G401.6 (cell line): ENCODE measurements around the gene TTC17.
"Not testable (repeated sequence)": the region's sequence is repeated elsewhere in the genome, so short reads cannot be mapped to it uniquely, and the experiment has no call there.

ENCODE experiments used
- FAIRE-seq: peaks from 2 replicates; lab custom pipeline; 2012; peaks lifted over from hg19 to GRCh38; lab: Jason Lieb, UNC

Gene TTC17

GRCh38 chr11:43392713-43393112 lies 34.0 kb downstream of the TTC17 start:
- FAIRE-seq, result no peak

DNA sequence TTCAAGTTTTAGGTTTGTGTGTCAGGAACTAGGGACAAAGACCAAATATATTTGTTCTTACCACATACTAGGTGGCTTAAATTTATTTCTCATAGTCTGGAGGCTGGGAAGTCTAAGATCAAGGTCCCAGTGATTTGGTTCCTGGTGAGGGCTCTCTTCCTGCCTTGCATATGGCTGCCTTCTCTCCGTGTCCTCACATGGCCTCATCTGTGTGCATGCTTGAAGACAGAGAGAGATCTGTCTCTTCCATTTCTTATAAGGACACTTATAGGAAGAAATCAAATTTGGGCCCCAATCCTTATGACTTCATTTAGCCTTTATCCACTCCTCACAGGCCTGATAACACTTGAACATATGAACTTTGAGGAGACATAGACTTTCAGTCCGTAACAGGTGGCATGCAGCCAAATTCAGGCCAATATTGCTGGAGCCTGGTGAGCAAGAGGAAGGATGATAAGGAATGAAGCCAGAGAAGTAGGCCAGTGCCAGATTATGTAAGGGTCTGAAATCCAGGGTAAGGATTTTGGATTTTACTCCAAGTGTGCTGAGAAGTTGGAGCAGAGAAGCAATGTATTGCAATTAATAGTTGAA lies 35.1 kb downstream of the TTC17 start:
- no peak for FAIRE-seq

DNA sequence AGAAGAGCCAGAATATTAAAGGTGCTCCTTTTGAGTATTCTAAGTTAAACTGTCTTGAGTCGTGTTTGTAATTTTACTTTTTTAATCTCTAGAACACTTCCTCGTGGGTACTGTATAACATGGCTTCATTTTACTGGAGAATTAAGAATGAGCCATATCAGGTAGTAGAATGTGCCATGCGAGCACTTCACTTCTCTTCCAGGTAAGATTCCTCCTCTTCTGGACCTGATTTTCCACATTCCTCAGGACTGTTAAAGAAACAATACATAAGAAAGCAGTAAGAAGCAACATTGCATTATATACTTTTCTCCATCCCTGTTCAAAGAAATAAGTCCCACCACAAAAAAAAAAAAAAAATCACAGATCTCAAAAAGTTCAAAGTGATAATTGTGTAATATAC lies 37.9 kb downstream of the TTC17 start:
- FAIRE-seq, result no peak

GRCh38 chr11:43397251-43397650 lies 38.5 kb downstream of the TTC17 start:
- no peak for FAIRE-seq

GRCh38 chr11:43399983-43400630 lies 41.4 kb downstream of the TTC17 start:
- FAIRE-seq, result no peak

DNA sequence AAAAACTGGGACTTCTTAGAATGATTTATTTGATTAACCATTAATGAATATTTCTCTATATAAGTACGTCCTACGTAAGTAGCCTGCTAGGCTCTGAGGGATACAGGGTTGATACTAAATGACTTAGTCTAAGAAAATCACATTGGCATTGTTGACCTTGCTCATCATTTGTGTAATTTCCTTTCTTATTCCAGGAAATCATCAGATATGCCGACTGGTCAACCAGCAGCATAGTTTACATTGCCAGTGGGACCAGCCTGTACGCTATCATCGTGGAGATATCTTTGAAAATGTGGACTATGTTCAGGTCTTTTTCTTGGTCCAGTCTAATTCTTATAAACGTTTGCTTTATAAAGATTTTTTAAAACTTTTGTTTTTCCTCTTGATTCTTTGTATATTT lies 42.5 kb downstream of the TTC17 start:
- FAIRE-seq, result no peak

GRCh38 chr11:43401811-43402210 lies 43.1 kb downstream of the TTC17 start:
- FAIRE-seq, result not testable (repeated sequence)

- FAIRE-seq, result no peak
These were observed 44.9 kb downstream of the TTC17 start for GRCh38 chr11:43403357-43404231.

GRCh38 chr11:43404406-43404805 lies 45.7 kb downstream of the TTC17 start:
- peak; percentile 13 for FAIRE-seq

DNA sequence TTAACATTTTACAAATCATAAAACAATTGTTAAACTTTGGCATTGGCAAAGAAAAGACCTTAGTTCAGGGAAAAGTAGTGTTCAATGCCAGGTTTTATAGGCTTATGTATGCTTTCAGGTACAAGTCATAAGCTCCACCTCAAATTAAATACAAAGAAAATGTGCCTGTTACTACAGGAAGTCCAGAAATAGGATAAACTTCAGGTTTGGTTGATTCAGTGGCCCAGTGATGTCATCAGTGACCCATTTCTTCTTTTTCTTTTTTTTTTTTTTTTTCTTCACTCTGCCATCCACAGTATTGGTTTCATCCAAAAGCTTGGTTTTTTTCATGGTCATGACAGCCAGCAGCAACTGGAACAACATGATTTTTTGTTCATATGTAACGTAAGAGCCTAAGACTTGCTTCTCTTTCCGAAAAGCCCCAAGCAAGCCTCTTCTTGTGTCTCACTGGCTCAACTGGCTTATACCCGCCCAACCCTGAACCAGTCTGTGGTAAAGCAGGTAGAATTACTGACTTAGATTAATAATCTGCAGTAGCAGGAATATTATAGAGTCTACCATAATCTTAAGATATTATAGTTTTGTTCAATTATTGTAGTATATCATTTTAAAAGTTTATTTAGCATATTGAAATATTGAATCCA lies 46.2 kb downstream of the TTC17 start:
- FAIRE-seq, result no peak

- no peak for FAIRE-seq
These were observed 49.6 kb downstream of the TTC17 start for GRCh38 chr11:43408277-43408676.

GRCh38 chr11:43410394-43410793 lies 51.7 kb downstream of the TTC17 start:
- FAIRE-seq, result no peak

DNA sequence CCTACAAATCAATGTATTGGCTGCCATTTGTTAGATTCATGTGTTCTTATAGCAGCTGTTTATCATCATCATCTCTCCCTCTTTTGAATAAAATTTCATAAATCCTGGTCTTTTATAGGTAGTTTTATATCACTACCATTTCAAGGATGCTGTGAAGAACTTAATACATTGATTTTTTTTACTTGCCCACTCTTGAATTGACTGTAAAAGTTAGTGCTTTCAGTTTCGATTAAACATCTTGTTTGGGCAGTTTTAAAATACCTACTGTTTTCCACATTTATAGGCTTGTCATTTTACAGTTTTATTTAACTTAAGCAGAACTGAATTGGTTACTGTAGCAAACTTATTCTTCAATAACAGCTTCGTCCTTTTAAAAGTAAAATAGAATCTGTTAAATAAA lies 59.5 kb downstream of the TTC17 start:
- peak; percentile 39 for FAIRE-seq

- peak; percentile 95 for FAIRE-seq
These were observed 60.7 kb downstream of the TTC17 start for GRCh38 chr11:43419460-43419859.

DNA sequence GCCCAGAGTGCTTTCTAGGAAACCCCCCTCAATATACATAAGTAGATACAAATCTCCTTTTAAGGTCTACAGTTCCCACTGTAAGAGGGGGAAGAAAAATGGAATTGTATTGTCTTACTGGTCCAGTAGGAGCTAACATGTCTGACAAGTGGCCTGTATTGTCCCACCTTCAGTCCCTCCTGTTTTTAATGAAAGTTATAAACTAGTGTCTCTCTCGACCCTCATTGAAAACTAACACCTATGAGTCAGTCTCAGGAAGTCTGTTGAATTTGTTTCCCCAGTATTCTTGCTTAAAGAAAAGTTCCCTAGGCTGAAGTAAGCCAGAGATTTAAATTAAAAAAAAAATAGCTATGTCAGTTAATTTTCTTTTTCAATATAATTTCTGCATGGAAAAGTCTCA lies 69.3 kb downstream of the TTC17 start:
- FAIRE-seq, result no peak

- not testable (repeated sequence) for FAIRE-seq
These were observed 72.2 kb downstream of the TTC17 start for GRCh38 chr11:43430916-43431315.

DNA sequence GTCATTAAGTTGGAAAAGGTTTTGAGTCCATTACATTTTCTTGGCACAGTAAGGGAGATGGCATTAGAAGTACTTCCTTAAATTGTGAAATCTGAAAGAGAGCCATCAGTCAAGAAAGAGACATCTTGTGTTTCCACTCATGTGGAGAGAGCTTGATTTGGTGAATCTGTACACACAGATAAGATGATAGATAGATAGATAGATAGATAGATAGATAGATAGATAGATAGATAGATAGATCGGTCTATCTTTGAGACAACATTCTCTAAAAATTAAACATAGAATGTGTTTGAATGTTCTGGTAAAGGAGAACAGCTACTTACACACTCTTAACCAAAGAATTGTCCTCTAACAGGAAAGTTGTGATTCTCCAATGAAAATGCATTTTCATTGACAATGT lies 76.2 kb downstream of the TTC17 start:
- FAIRE-seq, result no peak

- FAIRE-seq, result no peak
These were observed 81.8 kb downstream of the TTC17 start for GRCh38 chr11:43440486-43440885.

- FAIRE-seq, result no peak
These were observed 85.1 kb downstream of the TTC17 start for GRCh38 chr11:43443811-43444210.

DNA sequence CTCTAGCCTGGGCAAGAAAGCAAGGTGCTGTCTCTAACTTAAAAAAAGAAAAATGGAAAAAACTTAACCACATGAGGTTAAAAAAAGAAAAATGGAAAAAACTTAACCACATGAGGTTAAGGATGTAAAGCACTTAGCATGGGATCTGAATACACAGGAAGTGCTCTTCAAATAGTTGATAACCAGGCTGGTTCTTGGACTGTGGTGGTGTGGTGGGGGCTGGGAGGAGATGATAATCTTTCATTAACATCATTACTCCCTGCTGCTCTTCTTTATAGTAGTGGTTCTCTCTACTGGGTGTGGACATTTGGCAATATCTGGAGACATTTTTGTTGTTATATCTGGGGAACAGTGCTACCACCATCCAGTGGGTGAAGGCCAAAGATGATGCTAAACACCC lies 88.4 kb downstream of the TTC17 start:
- no peak for FAIRE-seq

GRCh38 chr11:43458486-43458885 lies 99.8 kb downstream of the TTC17 start:
- no peak for FAIRE-seq

- FAIRE-seq, result no peak
These were observed 100.5 kb downstream of the TTC17 start for GRCh38 chr11:43459246-43459645.

- FAIRE-seq, result no peak
These were observed 103.6 kb downstream of the TTC17 start for GRCh38 chr11:43462359-43462758.
